HepG2 (cell line): ENCODE measurements around the gene POC1B.

Experiments used
- KLF16 ChIP-seq, 2 experiments: sonication (generic) in 1 of 2; formaldehyde crosslinking in 1 of 2; IDR thresholded peaks; 2 replicates each; pipeline versions ENCODE4 v1.6.1 to v1.8.0; 2016 to 2023; ENCODE audit warnings: missing genetic modification reagents in 2 of 2, missing compliant biosample characterization in 1 of 2
- ZNF180 ChIP-seq: sonication (generic); formaldehyde crosslinking; IDR thresholded peaks from 2 replicates; pipeline ENCODE4 v1.4.0; 2020; ENCODE audit warnings: low read depth, missing genetic modification reagents, borderline replicate concordance
- ZNF451 ChIP-seq: sonication (generic); formaldehyde crosslinking; IDR thresholded peaks from 2 replicates; pipeline ENCODE4 v1.5.0; 2020; ENCODE audit warnings: mild to moderate bottlenecking, missing genetic modification reagents

GRCh38 chr12:89575374-89575773 lies 49.5 kb upstream of the POC1B start:
- TF ChIP-seq ZNF451 (CRISPR knock-in tag) (no peak), KLF16 (CRISPR knock-in tag; IDR thresholded peaks at IDR 0.05) (no peak), ZNF180 (CRISPR knock-in tag) (no peak)
